Spleen (tissue), 7 donors: ENCODE results near the gene ANKRD11.
"Not testable (repeated sequence)": the region's sequence is repeated elsewhere in the genome, so short reads cannot be mapped to it uniquely, and the experiment has no call there.

Experiments used
- CTCF ChIP-seq, 11 experiments: fragments of 200-600 bp in 7 of 11; fragments of 450-650 bp in 4 of 11; sonication (generic) in 4 of 11; IDR thresholded peaks in 8 of 11; conservative IDR thresholded peaks in 3 of 11; 1 replicate in 7 of 11; 2 replicates in 4 of 11; pipeline versions ENCODE4 v1.4.0 to v1.8.0; 2016 to 2021; ENCODE audit warnings: antibody characterized with exemption in 11 of 11, inconsistent platforms in 4 of 11, mild to moderate bottlenecking in 1 of 11
- POLR2A ChIP-seq, 3 donors: fragments of 450-650 bp; IDR thresholded peaks; one replicate each; pipeline ENCODE4 v1.5.1; 2017; ENCODE audit warnings: antibody characterized with exemption in 3 of 3, mild to moderate bottlenecking in 1 of 3
- donor health status: DM: no; HTN: no; CAD: no; lungs with moderate emphysema.
- donor health status: DM: no; HTN: no; CAD: no.
- donor health status: DM: no; HTN: no; CAD: no.

DNA sequence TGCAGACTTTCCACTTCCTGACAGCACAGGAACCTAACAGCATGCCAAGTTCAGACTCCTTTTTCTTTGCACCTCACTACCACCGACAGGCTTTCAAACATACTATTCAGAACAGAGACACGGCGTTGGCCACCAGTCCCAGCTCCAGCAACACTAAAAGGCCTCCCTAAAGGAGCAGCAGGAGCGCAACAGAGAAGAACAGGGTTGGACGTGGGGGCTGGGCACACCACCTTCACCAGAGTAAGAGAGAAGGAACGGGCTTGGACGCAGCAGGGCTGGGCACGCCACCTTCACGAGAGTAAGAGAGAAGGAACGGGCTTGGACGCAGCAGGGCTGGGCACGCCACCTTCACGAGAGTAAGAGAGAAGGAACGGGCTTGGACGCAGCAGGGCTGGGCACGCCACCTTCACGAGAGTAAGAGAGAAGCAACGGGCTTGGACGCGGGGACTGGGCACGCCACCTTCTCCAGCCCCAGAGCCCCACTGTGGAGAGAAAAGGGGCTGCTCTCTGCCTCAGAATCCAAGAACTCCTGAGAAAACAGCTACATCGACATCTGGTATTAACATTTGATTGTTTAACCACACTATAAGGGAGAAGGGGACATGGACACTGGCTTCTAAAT is 56.9 kb downstream of the ANKRD11 start:
- TF ChIP-seq CTCF (IDR thresholded peaks at IDR 0.05 in 8 of 11, conservative IDR thresholded peaks at IDR 0.05 in 3 of 11); POLR2A (IDR thresholded peaks at IDR 0.05): not testable (repeated sequence)
